HepG2 (cell line): ENCODE measurements around the gene SCRT2. TPM values are rescaled to one million over a fixed set of nuclear protein-coding genes. Genes with fewer than 3 reads are reported as not detected.

Source experiments
- AKAP8 ChIP-seq: sonication (generic); formaldehyde crosslinking; IDR thresholded peaks from 2 replicates; pipeline ENCODE4 v1.5.1; 2020; ENCODE audit warnings: mild to moderate bottlenecking, missing genetic modification reagents
- FIP1L1 ChIP-seq: fragments of 200-400 bp; formaldehyde crosslinking; IDR thresholded peaks from 2 replicates; pipeline ENCODE4 v1.6.1; 2018; ENCODE audit warnings: low read depth, mild to moderate bottlenecking, low read length, moderate library complexity, borderline replicate concordance; ENCODE audit not compliant: insufficient read depth
- HNF4G ChIP-seq, 2 experiments: sonication (generic) in 1 of 2; formaldehyde crosslinking in 1 of 2; IDR thresholded peaks; 2 replicates each; pipeline versions ENCODE4 v1.4.0 to v1.6.1; 2011 to 2020; ENCODE audit warnings: borderline replicate concordance in 2 of 2, low read depth in 2 of 2, mild to moderate bottlenecking in 2 of 2, low read length in 1 of 2, missing genetic modification reagents in 1 of 2, moderate library complexity in 1 of 2
- KDM2A ChIP-seq: sonication (generic); formaldehyde crosslinking; IDR thresholded peaks from 2 replicates; pipeline ENCODE4 v1.4.0; 2020; ENCODE audit warnings: low read depth, missing genetic modification reagents, borderline replicate concordance
- KDM6A ChIP-seq: IDR thresholded peaks from 2 replicates; pipeline ENCODE4 v1.6.1; 2016; ENCODE audit warnings: low read depth
- KLF11 ChIP-seq: IDR thresholded peaks from 2 replicates; pipeline ENCODE4 v1.6.1; 2016; ENCODE audit warnings: missing compliant biosample characterization
- MTF2 ChIP-seq: sonication (generic); formaldehyde crosslinking; IDR thresholded peaks from 2 replicates; pipeline ENCODE4 v1.5.0; 2020; ENCODE audit warnings: missing genetic modification reagents, borderline replicate concordance
- NCOA5 ChIP-seq: sonication (generic); formaldehyde crosslinking; IDR thresholded peaks from 2 replicates; pipeline ENCODE4 v1.4.0; 2020; ENCODE audit warnings: missing genetic modification reagents
- POGK ChIP-seq: sonication (generic); formaldehyde crosslinking; conservative IDR thresholded peaks from 2 replicates; pipeline ENCODE4 v1.8.0; 2022; ENCODE audit warnings: mild to moderate bottlenecking, moderate library complexity, missing genetic modification reagents
- XBP1 ChIP-seq: sonication (generic); formaldehyde crosslinking; IDR thresholded peaks from 2 replicates; pipeline ENCODE4 v1.5.0; 2020; ENCODE audit warnings: missing genetic modification reagents
- ZBTB2 ChIP-seq: sonication (generic); formaldehyde crosslinking; IDR thresholded peaks from 2 replicates; pipeline ENCODE4 v1.8.0; 2022; ENCODE audit warnings: low read depth, missing genetic modification reagents
- ZMYM2 ChIP-seq: sonication (generic); formaldehyde crosslinking; IDR thresholded peaks from 2 replicates; pipeline ENCODE4 v1.8.0; 2022; ENCODE audit warnings: mild to moderate bottlenecking, missing genetic modification reagents
- ZNF230 ChIP-seq: sonication (generic); formaldehyde crosslinking; IDR thresholded peaks from 2 replicates; pipeline ENCODE4 v1.4.0; 2020; ENCODE audit warnings: mild to moderate bottlenecking, missing genetic modification reagents
- ZNF274 ChIP-seq: sonication (generic); formaldehyde crosslinking; IDR thresholded peaks from 2 replicates; pipeline ENCODE4 v1.5.1; 2020; ENCODE audit warnings: mild to moderate bottlenecking, missing genetic modification reagents
- ZNF329 ChIP-seq: sonication (generic); formaldehyde crosslinking; IDR thresholded peaks from 2 replicates; pipeline ENCODE4 v1.9.0; 2021; ENCODE audit warnings: low read depth, mild to moderate bottlenecking, missing genetic modification reagents
- ZNF446 ChIP-seq: sonication (generic); formaldehyde crosslinking; IDR thresholded peaks from 2 replicates; pipeline ENCODE4 v1.5.0; 2020; ENCODE audit warnings: mild to moderate bottlenecking, missing genetic modification reagents
- ZNF646 ChIP-seq: sonication (generic); formaldehyde crosslinking; IDR thresholded peaks from 2 replicates; pipeline ENCODE4 v1.9.0; 2021; ENCODE audit warnings: mild to moderate bottlenecking, missing genetic modification reagents
- ZNF772 ChIP-seq: sonication (generic); formaldehyde crosslinking; IDR thresholded peaks from 2 replicates; pipeline ENCODE4 v1.5.0; 2020; ENCODE audit warnings: mild to moderate bottlenecking, missing genetic modification reagents
- ZNF773 ChIP-seq: sonication (generic); formaldehyde crosslinking; IDR thresholded peaks from 2 replicates; pipeline ENCODE4 v1.4.0; 2020; ENCODE audit warnings: missing genetic modification reagents, borderline replicate concordance
- polyA plus RNA-seq, 8 experiments: library from polyadenylated mRNA; depleted of rRNA in 3 of 8; stranded (reverse) in 7 of 8; unstranded in 1 of 8; fragments of >200 nt; fragmentation: Illumina TruSeq in 4 of 8; extraction: Trizol in 4 of 8; gene quantifications; 2 replicates each; pipeline versions ENCODE4 v1.2.1 to v1.2.3, GENCODE V29; 2011 to 2016; ENCODE audit warnings: low read depth in 4 of 8, missing spikeins in 1 of 8, mixed read lengths in 1 of 8; ENCODE audit not compliant: insufficient read depth in 1 of 8
- total RNA-seq, 5 experiments: library from RNA; depleted of rRNA; stranded (reverse); fragments of >200 nt; fragmentation: Illumina TruSeq; extraction: Trizol; gene quantifications; 2 replicates each; pipeline ENCODE4 v1.2.3, GENCODE V29; 2016; ENCODE audit warnings: low read depth in 1 of 5

SCRT2 gene
- total and polyA plus RNA-seq, 2 of the 13 experiments (the other 11 are each of a cell fraction or from before 2014, with no cell fraction given): not detected

- peak; percentile 89 for TF ChIP-seq POGK (CRISPR knock-in tag)
- TF ChIP-seq ZMYM2 (CRISPR knock-in tag): peak; percentile 80
- TF ChIP-seq ZNF646 (CRISPR knock-in tag): no peak
- peak; percentile 66; the same call in 1 of the 2 replicates for TF ChIP-seq XBP1 (CRISPR knock-in tag)
- no peak; the same call in none of the 2 replicates for TF ChIP-seq ZNF274 (CRISPR knock-in tag)
- TF ChIP-seq ZNF230 (CRISPR knock-in tag): peak; percentile 53; the same call in 1 of the 2 replicates
- TF ChIP-seq ZNF773 (CRISPR knock-in tag): peak; percentile 73; the same call in 1 of the 2 replicates
- peak; percentile 77; the same call in 1 of the 2 replicates for TF ChIP-seq ZNF772 (CRISPR knock-in tag)
- TF ChIP-seq ZBTB2 (CRISPR knock-in tag): no peak
- peak; percentile 69; the same call in 1 of the 2 replicates for TF ChIP-seq HNF4G (IDR thresholded peaks at IDR 0.05; ENCODE audit: borderline replicate concordance, low read depth, low read length)
- peak; percentile 44; the same call in 1 of the 2 replicates for TF ChIP-seq HNF4G (CRISPR knock-in tag; IDR thresholded peaks at IDR 0.05; ENCODE audit: borderline replicate concordance, low read depth)
- peak; percentile 98 for TF ChIP-seq KDM2A
- no peak for TF ChIP-seq ZNF329 (CRISPR knock-in tag)
- no peak for TF ChIP-seq ZNF446 (CRISPR knock-in tag)
- TF ChIP-seq NCOA5: no peak
- TF ChIP-seq KLF11 (CRISPR knock-in tag): peak; percentile 69; the same call in 1 of the 2 replicates
- TF ChIP-seq KDM6A: 0 out of 2 replicates have a peak, but pooled peaks have one; percentile 13
- TF ChIP-seq MTF2: no peak
- no peak for TF ChIP-seq FIP1L1
- 0 out of 2 replicates have a peak, but pooled peaks have one; percentile 80 for TF ChIP-seq AKAP8 (CRISPR knock-in tag)
These were observed 30.1 kb downstream of the SCRT2 start (continued) for GRCh38 chr20:645318-646106.
